Spleen (tissue), 11 donors: ENCODE measurements around the gene EFNA3. TPM values are rescaled to one million over a fixed set of nuclear protein-coding genes. Genes with fewer than 3 reads are reported as not detected.

Experiments used
- DNase-seq: peaks from one replicate; pipeline ENCODE4 v3.0.0-alpha.2; 2020
- H3K27ac ChIP-seq, 8 donors: fragments of 200-600 bp; sonication (generic) in 7 of 8; 1 replicate in 4 of 8; 2 replicates in 4 of 8; pipeline versions ENCODE4 v1.5.0 to v1.8.0; 2016 to 2021; ENCODE audit warnings: inconsistent platforms in 4 of 8, mild to moderate bottlenecking in 4 of 8, moderate library complexity in 1 of 8
- H3K27me3 ChIP-seq, 7 donors: fragments of 200-600 bp; sonication (generic) in 6 of 7; replicated peaks in 1 of 7; 1 replicate in 4 of 7; 2 replicates in 3 of 7; pipeline versions ENCODE4 v1.5.0 to v1.8.0; 2016 to 2021; ENCODE audit warnings: inconsistent platforms in 3 of 7, mild to moderate bottlenecking in 1 of 7
- H3K36me3 ChIP-seq, 6 donors: fragments of 200-600 bp; sonication (generic) in 5 of 6; 1 replicate in 4 of 6; 2 replicates in 2 of 6; pipeline versions ENCODE4 v1.5.0 to v1.8.0; 2016 to 2021; ENCODE audit warnings: inconsistent platforms in 2 of 6
- H3K4me1 ChIP-seq, 6 donors: fragments of 200-600 bp; sonication (generic) in 5 of 6; 1 replicate in 3 of 6; 2 replicates in 3 of 6; pipeline versions ENCODE4 v1.5.0 to v1.8.0; 2016 to 2021; ENCODE audit warnings: inconsistent platforms in 3 of 6
- H3K4me3 ChIP-seq, 8 donors: fragments of 200-600 bp; sonication (generic) in 7 of 8; 1 replicate in 4 of 8; 2 replicates in 4 of 8; pipeline versions ENCODE4 v1.5.0 to v1.8.0; 2016 to 2021; ENCODE audit warnings: inconsistent platforms in 4 of 8, mild to moderate bottlenecking in 4 of 8, moderate library complexity in 2 of 8
- H3K9me3 ChIP-seq, 8 donors: fragments of 200-600 bp; sonication (generic) in 7 of 8; 1 replicate in 4 of 8; 2 replicates in 4 of 8; pipeline versions ENCODE4 v1.5.0 to v1.8.0; 2016 to 2021; ENCODE audit warnings: inconsistent platforms in 4 of 8
- POLR2A ChIP-seq, 3 donors: fragments of 450-650 bp; IDR thresholded peaks; one replicate each; pipeline ENCODE4 v1.5.1; 2017; ENCODE audit warnings: antibody characterized with exemption in 3 of 3, mild to moderate bottlenecking in 1 of 3
- POLR2AphosphoS5 ChIP-seq, 3 donors: sonication (generic); formaldehyde crosslinking; IDR thresholded peaks; one replicate each; pipeline ENCODE4 v1.5.1; 2017; ENCODE audit warnings: antibody characterized with exemption in 3 of 3
- WGBS, 5 donors: extraction: QIAGEN DNeasy Blood & Tissue Kit in 3 of 5; methylation state at CpG; one replicate each; pipeline versions ENCODE4 v1.1.5 to v1.1.7; 2013 to 2018; 5-methylcytosine and 5-hydroxymethylcytosine counted together
- intact Hi-C: fragments of 100-400 bp; cut with DNase I; formaldehyde crosslinking; loops from one replicate; pipeline ENCODE4 v1.15.0; 2023; ENCODE audit warnings: low total_unique reads
- polyA plus RNA-seq, 3 donors: library from polyadenylated mRNA; stranded (reverse); fragments of 200-250 nt; gene quantifications; one replicate each; pipeline ENCODE4 v1.2.1, GENCODE V29; 2013
- total RNA-seq, 7 donors: library from RNA; depleted of rRNA in 3 of 7; stranded (reverse); fragments of >200 nt in 3 of 7; fragmentation: NEBNext Ultra II Directional in 4 of 7; extraction: Animal tissue kit (Norgen Biotek cat#: 25700) in 4 of 7; gene quantifications; one replicate each; pipeline versions ENCODE4 v1.1.0 to v1.2.1, GENCODE V29; 2016 to 2021
- TF ChIP-seq, protein P1 (sequence below), 11 experiments: fragments of 200-600 bp in 7 of 11; fragments of 450-650 bp in 4 of 11; sonication (generic) in 4 of 11; IDR thresholded peaks in 8 of 11; conservative IDR thresholded peaks in 3 of 11; 1 replicate in 7 of 11; 2 replicates in 4 of 11; pipeline versions ENCODE4 v1.4.0 to v1.8.0; 2016 to 2021; ENCODE audit warnings: antibody characterized with exemption in 11 of 11, inconsistent platforms in 4 of 11, mild to moderate bottlenecking in 1 of 11
- donor health status: healthy with polysubstance abuse.
- donor health status: DM: no; HTN: no; CAD: no; lungs with moderate emphysema.
- donor health status: DM: no; HTN: no; CAD: no.
- donor health status: Bipolar disorder and iron deficiency.
- donor health status: healthy.
- donor health status: DM: no; HTN: no; CAD: no.
- donor health status: DM: yes; HTN: yes; CAD: no.

EFNA3 gene
- total and polyA plus RNA-seq, 10 donors, result 1.4 to 4.3 (median 1.9) TPM; not detected in 1

DNA sequence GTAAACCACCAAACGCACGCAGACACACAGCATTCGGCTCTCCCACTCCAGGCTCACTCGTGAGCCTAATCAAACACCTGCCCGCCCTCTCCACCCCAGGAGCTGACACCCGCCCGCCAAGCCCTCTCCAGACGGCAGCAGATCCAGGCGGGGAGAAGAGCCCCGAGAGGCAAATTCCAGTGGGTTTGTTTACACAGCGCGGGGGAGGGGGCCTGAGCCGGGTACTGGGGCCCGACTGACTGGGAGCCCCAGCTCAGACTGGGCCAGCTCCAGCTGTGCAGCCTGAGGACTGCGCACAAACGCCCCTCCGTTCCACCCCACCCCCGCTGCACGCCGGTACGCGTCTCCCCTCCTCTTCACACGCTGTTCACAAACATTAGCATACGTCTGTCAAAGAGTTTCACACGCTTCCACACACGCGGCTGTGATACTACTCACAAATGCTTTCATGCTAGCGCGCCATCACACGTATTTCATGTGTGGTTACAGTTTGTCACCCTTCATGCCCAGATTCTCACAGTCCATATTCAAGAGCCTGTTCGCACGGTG, 48.0 kb downstream of the EFNA3 start:
- H3K4me1 ChIP-seq, result peaks cover 29 to 58% (median 40%) of the 10 kb centered on the region in 6 donors
- WGBS, 5 donors, result 4 to 9% (median 8%) methylated on average over 20 to 32 of the region's 32 CpGs
- peaks cover 0 to 5% (median 0%) of the 10 kb centered on the region in 6 donors for H3K36me3 ChIP-seq

GRCh38 chr1:155127105-155127966, 48.7 kb downstream of the EFNA3 start, which contains the start of gene EFNA1:
EFNA1 (plus strand) TSS chr1:155127876; CDS start chr1:155127978, 102 bp downstream.
- peak within 1 kb of the TSS in 5 of 8 donors; percentile 42 to 70 (median 50) for H3K27ac ChIP-seq
- DNase-seq, result peak; percentile 83
- H3K4me1 ChIP-seq, result peaks cover 29 to 63% (median 40%) of the 10 kb centered on the region in 6 donors
- intact Hi-C loops, result no loop called here
- peaks cover 0 to 63% (median 39%) of the 10 kb centered on the region in 7 donors for H3K27me3 ChIP-seq
- no peaks in the 10 kb centered on the region for H3K9me3 ChIP-seq
- peaks cover 0 to 5% (median 0%) of the 10 kb centered on the region in 6 donors for H3K36me3 ChIP-seq
- TF ChIP-seq, protein P1, sequence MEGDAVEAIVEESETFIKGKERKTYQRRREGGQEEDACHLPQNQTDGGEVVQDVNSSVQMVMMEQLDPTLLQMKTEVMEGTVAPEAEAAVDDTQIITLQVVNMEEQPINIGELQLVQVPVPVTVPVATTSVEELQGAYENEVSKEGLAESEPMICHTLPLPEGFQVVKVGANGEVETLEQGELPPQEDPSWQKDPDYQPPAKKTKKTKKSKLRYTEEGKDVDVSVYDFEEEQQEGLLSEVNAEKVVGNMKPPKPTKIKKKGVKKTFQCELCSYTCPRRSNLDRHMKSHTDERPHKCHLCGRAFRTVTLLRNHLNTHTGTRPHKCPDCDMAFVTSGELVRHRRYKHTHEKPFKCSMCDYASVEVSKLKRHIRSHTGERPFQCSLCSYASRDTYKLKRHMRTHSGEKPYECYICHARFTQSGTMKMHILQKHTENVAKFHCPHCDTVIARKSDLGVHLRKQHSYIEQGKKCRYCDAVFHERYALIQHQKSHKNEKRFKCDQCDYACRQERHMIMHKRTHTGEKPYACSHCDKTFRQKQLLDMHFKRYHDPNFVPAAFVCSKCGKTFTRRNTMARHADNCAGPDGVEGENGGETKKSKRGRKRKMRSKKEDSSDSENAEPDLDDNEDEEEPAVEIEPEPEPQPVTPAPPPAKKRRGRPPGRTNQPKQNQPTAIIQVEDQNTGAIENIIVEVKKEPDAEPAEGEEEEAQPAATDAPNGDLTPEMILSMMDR (IDR thresholded peaks at IDR 0.05 in 8 of 11, conservative IDR thresholded peaks at IDR 0.05 in 3 of 11), result no peak
- TF ChIP-seq POLR2A (IDR thresholded peaks at IDR 0.05) (no peak), POLR2AphosphoS5 (IDR thresholded peaks at IDR 0.05) (peak in 2 of 3 donors; percentile 49 to 79)
- peak within 1 kb of the TSS; percentile 36 to 85 (median 62) for H3K4me3 ChIP-seq
- 0 to 1% (median 1%) methylated on average over 52 to 76 of the region's 76 CpGs for WGBS, 5 donors

More for the DNA sequence above, 48.0 kb downstream of the EFNA3 start:
- no peak for DNase-seq
- no peak for TF ChIP-seq POLR2A (IDR thresholded peaks at IDR 0.05)
- TF ChIP-seq POLR2AphosphoS5 (IDR thresholded peaks at IDR 0.05), result no peak
- TF ChIP-seq, protein P1 (IDR thresholded peaks at IDR 0.05 in 8 of 11, conservative IDR thresholded peaks at IDR 0.05 in 3 of 11), result no peak
- intact Hi-C loops, result no loop called here
- peaks cover 0 to 63% (median 39%) of the 10 kb centered on the region in 7 donors for H3K27me3 ChIP-seq
- H3K4me3 ChIP-seq, result peak overlapping the region in 7 of 8 donors; percentile 53 to 85 (median 63)
- no peaks in the 10 kb centered on the region for H3K9me3 ChIP-seq
- peak overlapping the region in 1 of 8 donors; percentile 70 for H3K27ac ChIP-seq

- intact Hi-C loops, result no loop called here
- peak overlapping the region in 5 of 8 donors; percentile 42 to 70 (median 50) for H3K27ac ChIP-seq
- peaks cover 0 to 7% (median 0%) of the 10 kb centered on the region in 6 donors for H3K36me3 ChIP-seq
- 3 to 6% (median 4%) methylated on average over 15 to 17 of the region's 17 CpGs for WGBS, 5 donors
- no peaks in the 10 kb centered on the region for H3K9me3 ChIP-seq
- peak overlapping the region; percentile 36 to 85 (median 62) for H3K4me3 ChIP-seq
- peaks cover 0 to 63% (median 39%) of the 10 kb centered on the region in 7 donors for H3K27me3 ChIP-seq
- peak; percentile 65 for DNase-seq
- H3K4me1 ChIP-seq, result peaks cover 29 to 63% (median 40%) of the 10 kb centered on the region in 6 donors
- TF ChIP-seq POLR2A (IDR thresholded peaks at IDR 0.05), result no peak
- TF ChIP-seq, protein P1 (IDR thresholded peaks at IDR 0.05 in 8 of 11, conservative IDR thresholded peaks at IDR 0.05 in 3 of 11), result no peak
- TF ChIP-seq POLR2AphosphoS5 (IDR thresholded peaks at IDR 0.05), result no peak
Measured at GRCh38 chr1:155127967-155128754, 49.5 kb downstream of the EFNA3 start.
